ENCODE measurements around the gene RFX2. TPM values are rescaled to one million over a fixed set of nuclear protein-coding genes. Genes with fewer than 3 reads are reported as not detected.

Gene RFX2
- 1.8 TPM for polyA plus RNA-seq (2012; ENCODE audit: missing spikeins)

DNA sequence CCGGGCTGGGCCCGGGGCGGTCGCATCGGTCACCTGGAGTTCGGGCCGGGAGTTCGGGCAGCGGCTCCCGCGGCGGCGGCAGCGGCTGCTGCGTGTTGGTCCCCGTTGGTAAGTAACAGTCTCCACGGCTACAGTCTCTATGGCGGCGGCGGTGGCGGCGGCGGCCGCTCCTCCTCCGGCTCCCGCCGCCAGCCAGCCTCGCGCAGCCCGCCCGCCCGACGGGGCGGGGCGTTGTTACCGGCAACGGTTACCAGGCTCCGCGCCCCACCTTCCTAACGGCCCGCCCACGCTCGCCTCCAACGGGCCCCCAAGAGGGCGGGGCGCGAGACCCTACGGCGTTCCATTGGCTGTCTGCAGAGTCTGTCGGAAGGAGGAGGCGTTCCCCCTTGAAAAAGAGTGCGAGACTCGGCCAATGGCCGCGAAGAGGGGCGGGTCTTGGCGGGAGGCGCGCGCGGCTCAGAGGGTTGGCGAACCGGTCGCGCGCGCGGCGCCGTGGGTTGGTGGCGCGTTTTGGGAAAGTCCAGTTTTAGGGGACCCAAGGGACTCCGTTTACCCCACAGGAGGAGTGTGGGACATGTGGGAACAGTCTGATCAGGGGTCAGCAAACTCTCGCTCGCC is at the start of gene RFX2:
Gene RFX2, minus strand, starts transcription at position 141 of the 618 bp plus-strand sequence. CDS start 63,004 bp downstream, outside the sequence.
- peak; percentile 94 for DNase-seq (ENCODE audit: insufficient read length)
- peak; percentile 99 for FAIRE-seq
- no peak for TF ChIP-seq POLR2AphosphoS5 (IDR thresholded peaks at IDR 0.05; ENCODE audit: low read depth, low read length)
- TF ChIP-seq TAF1 (IDR thresholded peaks at IDR 0.05; ENCODE audit: borderline replicate concordance, low read depth, low read length) = 0 out of 2 replicates have a peak, but pooled peaks have one; percentile 31
- peak; percentile 58 for TF ChIP-seq POLR2A (IDR thresholded peaks at IDR 0.05; ENCODE audit: low read depth, low read length)

DNA sequence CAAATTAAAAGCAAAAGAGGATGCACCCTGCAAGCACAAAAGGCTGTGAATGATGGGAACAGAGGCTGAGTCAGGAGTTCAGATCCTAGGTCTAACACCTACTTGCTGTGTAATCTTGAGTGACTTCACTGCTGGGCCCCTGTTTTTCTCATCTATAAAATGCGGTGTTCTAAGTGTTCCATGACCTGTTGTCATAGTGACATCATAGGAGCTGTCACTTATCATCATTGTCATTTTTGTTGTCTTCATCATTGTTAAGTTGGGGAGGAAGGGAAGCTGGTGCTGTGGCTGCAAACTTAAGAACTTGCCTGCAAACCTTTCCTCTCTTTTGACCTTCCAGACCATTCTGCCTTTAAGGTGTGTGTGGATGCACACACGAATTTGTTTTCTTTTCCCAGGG is 45.7 kb upstream of the RFX2 start:
- DNase-seq (ENCODE audit: insufficient read length) (no peak), FAIRE-seq (no peak)
- no peak for TF ChIP-seq POLR2AphosphoS5 (IDR thresholded peaks at IDR 0.05; ENCODE audit: low read depth, low read length)
- TF ChIP-seq TAF1 (IDR thresholded peaks at IDR 0.05; ENCODE audit: borderline replicate concordance, low read depth, low read length) = no peak
- no peak for TF ChIP-seq POLR2A (IDR thresholded peaks at IDR 0.05; ENCODE audit: low read depth, low read length)

DNA sequence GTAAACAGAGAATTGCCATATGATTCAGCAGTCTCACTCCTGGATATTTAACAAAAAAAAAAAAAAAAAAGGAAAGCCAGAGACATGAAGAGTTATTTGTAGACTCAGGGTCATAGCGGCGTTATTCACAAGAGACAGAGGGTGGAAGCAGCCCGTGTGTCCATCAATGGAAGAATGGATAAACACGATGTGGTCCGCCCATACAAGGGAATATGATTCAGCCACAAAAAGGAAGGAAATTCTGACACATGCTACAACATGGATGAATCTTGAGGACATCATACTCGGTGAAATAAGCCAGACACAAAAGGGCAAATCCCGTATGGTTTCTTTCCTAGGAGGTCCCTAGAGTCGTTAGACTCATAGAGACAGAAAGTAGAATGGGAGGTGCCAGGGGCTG is 40.0 kb upstream of the RFX2 start:
- DNase-seq (ENCODE audit: insufficient read length) (no peak), FAIRE-seq (no peak)
- TF ChIP-seq TAF1 (IDR thresholded peaks at IDR 0.05; ENCODE audit: borderline replicate concordance, low read depth, low read length) = no peak
- no peak for TF ChIP-seq POLR2AphosphoS5 (IDR thresholded peaks at IDR 0.05; ENCODE audit: low read depth, low read length)
- no peak for TF ChIP-seq POLR2A (IDR thresholded peaks at IDR 0.05; ENCODE audit: low read depth, low read length)

DNA sequence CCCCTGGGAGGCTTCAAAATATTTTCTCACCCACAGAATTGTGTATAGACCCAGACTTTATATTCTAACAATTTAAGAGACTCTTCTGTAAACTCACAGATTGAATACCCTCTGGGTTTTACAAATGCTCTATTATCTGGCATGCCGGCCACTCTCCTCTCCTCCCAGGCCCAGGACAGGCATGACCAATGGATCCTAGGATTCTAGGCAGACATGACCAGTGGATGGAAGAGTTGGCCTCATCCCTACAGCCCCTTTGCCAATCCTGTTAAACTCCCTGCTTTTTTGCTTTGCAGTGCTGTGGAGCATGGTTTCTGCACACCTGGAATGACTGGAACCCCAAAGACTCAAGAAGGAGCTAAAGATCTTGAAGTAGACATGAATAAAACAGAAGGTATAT is 30.9 kb upstream of the RFX2 start:
- no peak for DNase-seq (ENCODE audit: insufficient read length)
- no peak for FAIRE-seq
- TF ChIP-seq POLR2AphosphoS5 (IDR thresholded peaks at IDR 0.05; ENCODE audit: low read depth, low read length) (no peak), TAF1 (IDR thresholded peaks at IDR 0.05; ENCODE audit: borderline replicate concordance, low read depth, low read length) (no peak), POLR2A (IDR thresholded peaks at IDR 0.05; ENCODE audit: low read depth, low read length) (no peak)

DNA sequence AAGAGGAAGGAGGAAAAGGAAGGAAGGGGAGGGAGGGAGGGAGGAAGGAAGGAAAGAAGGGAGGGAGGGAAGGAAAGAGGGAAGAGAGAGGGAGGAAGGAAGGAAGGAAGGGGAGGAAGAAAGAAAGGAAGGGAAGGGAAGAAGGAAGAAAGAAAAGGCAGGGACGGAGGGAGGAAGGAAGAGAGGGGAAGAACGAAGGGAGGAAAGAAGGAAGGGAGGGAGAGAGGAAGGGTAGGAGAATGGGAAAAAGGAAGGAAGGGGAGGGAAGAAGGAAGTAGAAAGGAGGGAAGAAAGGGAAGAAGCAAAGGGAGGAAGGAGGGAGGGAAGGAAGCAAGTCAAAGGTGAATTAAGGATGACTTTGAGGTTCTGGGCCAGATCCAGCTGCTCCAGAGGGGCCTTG is 28.2 kb upstream of the RFX2 start:
- no peak for TF ChIP-seq TAF1 (IDR thresholded peaks at IDR 0.05; ENCODE audit: borderline replicate concordance, low read depth, low read length)
- no peak for TF ChIP-seq POLR2A (IDR thresholded peaks at IDR 0.05; ENCODE audit: low read depth, low read length)
- TF ChIP-seq POLR2AphosphoS5 (IDR thresholded peaks at IDR 0.05; ENCODE audit: low read depth, low read length) = no peak
- no peak for FAIRE-seq
- DNase-seq (ENCODE audit: insufficient read length) = no peak

DNA sequence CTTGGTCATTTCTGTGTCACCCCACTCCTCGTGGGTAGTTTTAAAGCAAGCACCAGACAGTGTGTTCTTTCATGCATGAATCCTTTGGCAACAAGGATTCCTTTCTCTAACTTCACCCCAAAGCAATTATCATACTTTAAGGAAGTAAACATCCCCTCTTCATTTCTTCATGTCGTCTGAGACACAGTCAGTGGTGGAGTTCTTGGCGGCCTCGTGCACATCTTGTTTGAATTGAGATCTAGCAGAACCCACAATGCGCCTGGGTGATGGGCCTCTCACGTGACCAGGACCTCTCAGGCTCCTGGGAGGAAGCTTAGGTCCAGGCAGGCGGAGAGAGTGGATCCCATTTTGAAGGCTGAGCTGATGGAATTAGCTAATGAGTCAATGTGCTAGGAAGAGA is 27.8 kb upstream of the RFX2 start:
- FAIRE-seq (no peak), DNase-seq (ENCODE audit: insufficient read length) (no peak)
- TF ChIP-seq POLR2AphosphoS5 (IDR thresholded peaks at IDR 0.05; ENCODE audit: low read depth, low read length) = no peak
- TF ChIP-seq TAF1 (IDR thresholded peaks at IDR 0.05; ENCODE audit: borderline replicate concordance, low read depth, low read length) = no peak
- TF ChIP-seq POLR2A (IDR thresholded peaks at IDR 0.05; ENCODE audit: low read depth, low read length) = no peak

DNA sequence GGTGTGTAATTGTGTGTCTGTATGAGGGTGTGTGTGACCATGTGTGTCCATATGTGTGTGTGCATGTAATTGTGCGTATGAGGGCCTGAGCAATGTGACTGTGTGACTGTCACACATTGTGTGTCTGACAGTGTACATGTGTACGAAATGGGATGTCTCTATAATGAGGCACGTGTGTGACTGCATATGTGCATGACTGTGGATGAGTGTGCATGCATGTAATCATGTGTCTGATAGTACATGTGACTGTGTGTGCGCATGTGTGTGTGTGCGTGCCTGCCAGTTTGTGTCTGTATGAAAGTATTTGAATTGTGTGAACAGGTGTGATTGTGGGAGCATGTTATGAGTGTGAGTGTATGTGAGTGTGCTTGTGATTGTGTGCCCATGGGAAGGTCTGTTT is 22.9 kb upstream of the RFX2 start:
- TF ChIP-seq POLR2A (IDR thresholded peaks at IDR 0.05; ENCODE audit: low read depth, low read length) = no peak
- TF ChIP-seq TAF1 (IDR thresholded peaks at IDR 0.05; ENCODE audit: borderline replicate concordance, low read depth, low read length) = no peak
- no peak for TF ChIP-seq POLR2AphosphoS5 (IDR thresholded peaks at IDR 0.05; ENCODE audit: low read depth, low read length)
- no peak for FAIRE-seq
- DNase-seq (ENCODE audit: insufficient read length) = no peak

DNA sequence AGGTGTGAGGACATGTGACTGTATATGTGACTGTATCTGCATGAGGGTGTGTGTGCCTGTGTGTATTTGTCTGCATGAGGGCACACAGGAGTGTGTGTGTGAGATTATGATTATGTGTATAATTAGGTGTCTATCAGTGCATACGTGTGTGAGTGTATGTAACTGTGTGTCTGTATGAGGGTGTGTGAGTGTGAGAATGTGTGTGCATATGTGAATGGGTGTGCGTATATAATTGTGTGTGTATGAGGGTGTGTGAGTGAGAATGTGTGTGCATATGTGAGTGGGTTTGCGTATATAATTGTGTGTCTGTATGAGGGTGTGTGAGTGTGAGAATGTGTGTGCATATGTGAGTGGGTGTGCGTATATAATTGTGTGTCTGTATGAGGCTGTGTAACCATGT is 22.2 kb upstream of the RFX2 start:
- no peak for DNase-seq (ENCODE audit: insufficient read length)
- FAIRE-seq = no peak
- TF ChIP-seq POLR2A (IDR thresholded peaks at IDR 0.05; ENCODE audit: low read depth, low read length) = no peak
- TF ChIP-seq POLR2AphosphoS5 (IDR thresholded peaks at IDR 0.05; ENCODE audit: low read depth, low read length) = no peak
- no peak for TF ChIP-seq TAF1 (IDR thresholded peaks at IDR 0.05; ENCODE audit: borderline replicate concordance, low read depth, low read length)

DNA sequence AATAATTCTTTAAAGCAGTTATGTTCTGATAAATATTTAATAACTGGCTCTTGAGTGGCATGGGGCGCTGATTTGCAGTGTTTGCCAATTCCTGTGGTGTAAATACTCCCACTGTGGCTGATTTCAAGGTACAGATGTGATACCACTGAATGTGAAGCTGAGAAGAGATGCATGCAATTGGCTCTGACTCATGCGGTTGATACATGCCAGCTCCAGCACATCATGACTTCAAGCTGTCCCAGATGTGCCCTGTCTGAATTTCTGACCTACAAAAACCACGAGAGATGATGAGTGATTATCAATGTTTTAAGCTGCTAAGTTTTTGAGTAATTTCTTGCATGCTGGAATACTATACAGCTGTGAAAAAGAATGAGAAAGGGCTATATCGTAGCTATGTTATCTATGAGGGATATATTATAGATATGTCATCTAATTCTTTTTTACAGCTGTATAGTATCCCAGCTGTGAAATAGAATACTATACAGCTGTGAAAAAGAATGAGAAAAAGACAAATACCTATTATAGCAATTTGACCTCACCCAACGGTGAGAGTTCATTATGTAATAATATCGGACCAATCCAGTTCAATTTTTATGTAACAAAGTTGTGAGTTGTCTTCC is 17.5 kb upstream of the RFX2 start:
- TF ChIP-seq POLR2AphosphoS5 (IDR thresholded peaks at IDR 0.05; ENCODE audit: low read depth, low read length) (no peak), TAF1 (IDR thresholded peaks at IDR 0.05; ENCODE audit: borderline replicate concordance, low read depth, low read length) (no peak), POLR2A (IDR thresholded peaks at IDR 0.05; ENCODE audit: low read depth, low read length) (no peak)
- DNase-seq (ENCODE audit: insufficient read length) (no peak), FAIRE-seq (no peak)

DNA sequence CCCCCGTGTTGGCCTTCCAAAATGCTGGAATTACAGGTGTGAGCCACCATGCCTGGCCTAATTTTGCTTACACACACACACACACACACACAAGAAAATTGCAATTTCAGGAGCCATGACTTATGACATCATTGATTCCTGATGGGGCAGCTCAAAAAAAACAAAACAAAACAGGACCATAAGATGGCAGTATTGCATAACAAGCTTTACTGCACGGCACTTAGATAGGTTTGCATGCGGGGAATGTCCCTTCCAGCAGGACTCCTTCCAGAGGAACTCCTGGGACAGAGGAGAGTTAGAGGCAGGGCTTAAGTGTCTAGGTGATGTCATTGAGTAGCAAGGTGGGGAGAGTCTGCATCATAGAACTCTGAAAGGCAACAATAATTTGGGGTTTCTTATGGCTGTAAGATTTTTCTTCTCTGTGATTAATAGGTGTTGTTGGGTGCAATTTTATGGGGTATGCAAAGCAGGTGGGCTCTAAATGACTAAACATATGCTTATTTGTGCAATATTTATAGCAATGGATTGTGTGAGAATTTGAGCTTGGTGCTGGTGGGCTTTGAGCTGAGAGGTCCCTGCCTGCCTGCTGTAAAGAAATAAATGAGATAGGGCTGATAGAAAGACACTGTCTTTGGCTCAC is 16.2 kb upstream of the RFX2 start:
- DNase-seq (ENCODE audit: insufficient read length) (no peak), FAIRE-seq (peak; percentile 91)
- TF ChIP-seq POLR2AphosphoS5 (IDR thresholded peaks at IDR 0.05; ENCODE audit: low read depth, low read length) = no peak
- no peak for TF ChIP-seq POLR2A (IDR thresholded peaks at IDR 0.05; ENCODE audit: low read depth, low read length)

DNA sequence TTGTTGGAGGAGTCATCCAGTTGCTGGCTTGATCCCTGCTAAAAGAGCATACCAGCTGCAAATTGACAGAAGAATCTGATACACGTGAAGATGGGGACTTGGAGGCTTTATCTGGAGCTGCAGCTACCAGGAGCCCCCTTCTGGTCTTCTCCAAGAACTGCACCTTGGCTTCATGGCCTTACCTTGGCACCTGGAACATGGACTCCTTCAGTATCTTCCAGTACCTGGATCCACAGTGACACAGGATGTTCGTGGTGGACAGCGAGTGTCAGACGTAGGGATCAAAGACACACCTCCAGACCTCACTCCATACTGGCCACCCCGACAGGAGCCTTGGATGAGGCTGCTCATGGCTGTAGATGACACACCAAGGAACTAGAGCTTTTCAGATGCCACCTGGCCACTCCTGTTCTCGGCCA is 15.3 kb upstream of the RFX2 start:
- TF ChIP-seq POLR2A (IDR thresholded peaks at IDR 0.05; ENCODE audit: low read depth, low read length) = no peak
- TF ChIP-seq POLR2AphosphoS5 (IDR thresholded peaks at IDR 0.05; ENCODE audit: low read depth, low read length) = no peak
- no peak for TF ChIP-seq TAF1 (IDR thresholded peaks at IDR 0.05; ENCODE audit: borderline replicate concordance, low read depth, low read length)
- no peak for DNase-seq (ENCODE audit: insufficient read length)
- FAIRE-seq = peak; percentile 83

DNA sequence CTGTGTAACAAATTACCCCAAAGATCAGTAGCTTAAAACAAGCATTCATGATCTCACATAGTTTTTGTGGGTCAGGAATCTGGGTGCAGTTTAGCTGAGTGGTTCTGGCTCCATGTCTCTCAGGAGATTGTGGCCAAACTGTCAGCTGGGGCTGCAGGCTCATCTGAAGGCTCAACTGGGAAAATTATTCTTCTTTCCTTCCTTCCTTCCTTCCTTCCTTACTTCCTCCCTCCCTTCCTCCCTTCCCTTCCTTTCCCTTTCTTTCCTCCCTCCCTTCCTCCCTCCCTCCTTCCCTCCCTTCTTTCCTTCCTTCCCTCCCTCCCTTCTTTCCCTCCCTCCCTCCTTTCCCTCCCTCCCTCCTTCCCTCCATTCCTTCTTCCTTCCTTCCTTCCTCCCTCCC is 8.7 kb upstream of the RFX2 start:
- DNase-seq (ENCODE audit: insufficient read length) (no peak), FAIRE-seq (no peak)
- TF ChIP-seq POLR2A (IDR thresholded peaks at IDR 0.05; ENCODE audit: low read depth, low read length) = no peak
- TF ChIP-seq POLR2AphosphoS5 (IDR thresholded peaks at IDR 0.05; ENCODE audit: low read depth, low read length) = no peak
- TF ChIP-seq TAF1 (IDR thresholded peaks at IDR 0.05; ENCODE audit: borderline replicate concordance, low read depth, low read length) = no peak
